Lung (tissue), 12 donors: Measurements from ENCODE around the gene SLC2A9. TPM values are rescaled to one million over a fixed set of nuclear protein-coding genes. Genes with fewer than 3 reads are reported as not detected.

ENCODE experiments used
- ATAC-seq: fragments of 200-7000 bp; cut with Tn5 transposase; one replicate; pipeline ENCODE4 v1.9.1; 2020; ENCODE audit warnings: moderate number of reproducible peaks; ENCODE audit not compliant: insufficient read depth, low FRiP score
- DNase-seq, 3 donors: peaks; one replicate each; pipeline ENCODE4 v3.0.0-alpha.2; 2013 to 2017
- H3K27ac ChIP-seq, 2 donors: one replicate each; pipeline ENCODE4 v1.5.1; 2013; ENCODE audit warnings: mild to moderate bottlenecking in 2 of 2, moderate library complexity in 2 of 2, control low read depth in 1 of 2, inconsistent platforms in 1 of 2, low read depth in 1 of 2, low read length in 1 of 2
- H3K27me3 ChIP-seq, 3 donors: one replicate each; pipeline ENCODE4 v1.5.1; 2013; ENCODE audit warnings: low read length in 2 of 3; ENCODE audit not compliant: control insufficient read depth in 3 of 3, insufficient read depth in 3 of 3
- H3K36me3 ChIP-seq, 4 donors: one replicate each; pipeline ENCODE4 v1.5.1; 2013; ENCODE audit warnings: low read length in 4 of 4, mild to moderate bottlenecking in 1 of 4, moderate library complexity in 1 of 4; ENCODE audit not compliant: control insufficient read depth in 4 of 4, insufficient read depth in 4 of 4
- H3K4me1 ChIP-seq, 5 donors: one replicate each; pipeline ENCODE4 v1.5.1; 2013; ENCODE audit warnings: low read length in 5 of 5, mild to moderate bottlenecking in 2 of 5, moderate library complexity in 1 of 5; ENCODE audit not compliant: control insufficient read depth in 5 of 5, insufficient read depth in 5 of 5
- H3K4me3 ChIP-seq: one replicate; pipeline ENCODE4 v1.5.1; 2013; ENCODE audit warnings: mild to moderate bottlenecking, control low read depth, moderate library complexity
- H3K9ac ChIP-seq, 2 donors: one replicate each; pipeline ENCODE4 v1.5.1; 2013; ENCODE audit warnings: low read length in 2 of 2, control low read depth in 1 of 2; ENCODE audit not compliant: insufficient read depth in 1 of 2
- H3K9me3 ChIP-seq, 4 donors: one replicate each; pipeline ENCODE4 v1.5.1; 2013; ENCODE audit warnings: low read length in 3 of 4, mild to moderate bottlenecking in 1 of 4, moderate library complexity in 1 of 4; ENCODE audit not compliant: control insufficient read depth in 4 of 4, insufficient read depth in 3 of 4
- WGBS, 2 donors: extraction: QIAGEN DNeasy Blood & Tissue Kit; methylation state at CpG; one replicate each; pipeline ENCODE4 v1.1.7; 2013; 5-methylcytosine and 5-hydroxymethylcytosine counted together
- polyA plus RNA-seq, 2 donors: library from polyadenylated mRNA; stranded (reverse); fragments of 200-250 nt; gene quantifications; one replicate each; pipeline ENCODE4 v1.2.1, GENCODE V29; 2013
- total RNA-seq, 2 donors: library from RNA; depleted of rRNA in 1 of 2; stranded (reverse); fragments of >200 nt in 1 of 2; gene quantifications; one replicate each; pipeline ENCODE4 v1.2.1, GENCODE V29; 2014 to 2021
- TF ChIP-seq, protein P1 (sequence below): IDR thresholded peaks from 2 replicates; pipeline ENCODE4 v1.5.1; 2012; ENCODE audit warnings: mild to moderate bottlenecking; ENCODE audit errors: control extremely low read depth, extremely low read depth
- donor health status: control.
- donor health status: control.
- donor health status: Bipolar disorder and iron deficiency.
- donor health status: healthy.
- donor health status: DM: yes; HTN: yes; CAD: no.

Gene SLC2A9
- total and polyA plus RNA-seq, 4 donors: 2.9 to 18.6 (median 7.6) TPM

DNA sequence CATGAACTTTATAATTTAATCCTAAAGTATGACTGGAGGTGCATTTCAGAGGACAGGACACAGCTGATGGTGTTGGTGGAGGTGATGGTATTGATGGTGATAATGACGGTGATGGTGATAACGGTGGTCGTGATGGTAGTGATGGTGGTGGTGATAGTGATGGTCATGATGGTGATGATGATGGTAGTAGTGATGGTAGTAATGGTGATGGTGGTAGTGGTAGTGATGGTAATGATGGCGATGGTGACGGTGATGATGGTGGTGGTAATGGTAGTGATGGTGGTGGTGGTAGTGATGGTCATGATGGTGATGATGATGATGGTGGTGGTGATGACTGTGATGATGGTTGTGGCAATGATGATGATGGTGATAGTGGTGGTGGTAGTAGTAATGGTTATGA, 40.4 kb downstream of the SLC2A9 start:
- 96 to 98% methylated on average over 5 of the region's 5 CpGs for WGBS, 2 donors
- Histone ChIP-seq H3K9ac (no peak overlapping the region), H3K27ac (no peak overlapping the region), H3K4me3 (no peak overlapping the region), H3K4me1 (peaks cover 0 to 2% (median 0%) of the 10 kb centered on the region in 5 donors), H3K36me3 (peaks cover 0 to 10% (median 0%) of the 10 kb centered on the region in 4 donors), H3K27me3 (no peaks in the 10 kb centered on the region), H3K9me3 (peaks cover 0 to 9% (median 0%) of the 10 kb centered on the region in 4 donors)
- TF ChIP-seq, protein P1, sequence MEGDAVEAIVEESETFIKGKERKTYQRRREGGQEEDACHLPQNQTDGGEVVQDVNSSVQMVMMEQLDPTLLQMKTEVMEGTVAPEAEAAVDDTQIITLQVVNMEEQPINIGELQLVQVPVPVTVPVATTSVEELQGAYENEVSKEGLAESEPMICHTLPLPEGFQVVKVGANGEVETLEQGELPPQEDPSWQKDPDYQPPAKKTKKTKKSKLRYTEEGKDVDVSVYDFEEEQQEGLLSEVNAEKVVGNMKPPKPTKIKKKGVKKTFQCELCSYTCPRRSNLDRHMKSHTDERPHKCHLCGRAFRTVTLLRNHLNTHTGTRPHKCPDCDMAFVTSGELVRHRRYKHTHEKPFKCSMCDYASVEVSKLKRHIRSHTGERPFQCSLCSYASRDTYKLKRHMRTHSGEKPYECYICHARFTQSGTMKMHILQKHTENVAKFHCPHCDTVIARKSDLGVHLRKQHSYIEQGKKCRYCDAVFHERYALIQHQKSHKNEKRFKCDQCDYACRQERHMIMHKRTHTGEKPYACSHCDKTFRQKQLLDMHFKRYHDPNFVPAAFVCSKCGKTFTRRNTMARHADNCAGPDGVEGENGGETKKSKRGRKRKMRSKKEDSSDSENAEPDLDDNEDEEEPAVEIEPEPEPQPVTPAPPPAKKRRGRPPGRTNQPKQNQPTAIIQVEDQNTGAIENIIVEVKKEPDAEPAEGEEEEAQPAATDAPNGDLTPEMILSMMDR: no peak
- DNase-seq (no peak), ATAC-seq (no peak)

DNA sequence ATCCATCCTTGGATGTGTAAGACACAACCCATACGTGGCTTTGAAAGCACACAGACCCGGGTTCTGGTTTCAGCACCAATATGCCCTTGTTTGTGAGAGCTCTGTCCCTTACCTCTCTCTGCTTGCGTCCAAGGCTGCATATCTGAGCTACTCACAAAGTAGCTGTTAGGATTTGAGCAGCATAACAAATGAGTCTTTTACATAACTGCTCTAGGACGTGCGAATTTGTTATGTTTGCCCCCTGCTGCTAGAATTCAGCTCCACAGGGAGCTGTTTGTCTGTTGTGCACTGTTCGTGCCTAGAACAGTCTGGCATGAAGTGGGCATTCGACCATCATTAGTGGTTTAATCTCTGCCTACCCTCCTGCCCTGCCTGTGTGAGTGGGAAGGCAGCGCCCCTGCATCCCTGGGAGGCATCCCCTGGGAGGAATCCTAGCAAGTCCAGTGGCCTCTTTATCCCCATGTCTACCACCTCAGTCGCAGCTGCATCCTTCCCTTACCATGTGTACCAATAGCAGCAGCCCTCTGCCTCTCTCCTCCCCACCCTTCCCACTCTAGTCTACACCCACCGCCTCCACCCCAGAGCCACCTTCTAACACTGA, 42.1 kb downstream of the SLC2A9 start:
- no peak overlapping the region for H3K27ac ChIP-seq
- DNase-seq (no peak), ATAC-seq (no peak)
- H3K4me3 ChIP-seq: no peak overlapping the region
- H3K4me1 ChIP-seq: peaks cover 0 to 2% (median 0%) of the 10 kb centered on the region in 5 donors
- no peak overlapping the region for H3K9ac ChIP-seq
- 69% methylated on average over 10 of the region's 10 CpGs for WGBS, 2 donors
- peaks cover 0 to 10% (median 0%) of the 10 kb centered on the region in 4 donors for H3K36me3 ChIP-seq
- TF ChIP-seq, protein P1: no peak
- peaks cover 0 to 6% (median 0%) of the 10 kb centered on the region in 4 donors for H3K9me3 ChIP-seq
- H3K27me3 ChIP-seq: no peaks in the 10 kb centered on the region

DNA sequence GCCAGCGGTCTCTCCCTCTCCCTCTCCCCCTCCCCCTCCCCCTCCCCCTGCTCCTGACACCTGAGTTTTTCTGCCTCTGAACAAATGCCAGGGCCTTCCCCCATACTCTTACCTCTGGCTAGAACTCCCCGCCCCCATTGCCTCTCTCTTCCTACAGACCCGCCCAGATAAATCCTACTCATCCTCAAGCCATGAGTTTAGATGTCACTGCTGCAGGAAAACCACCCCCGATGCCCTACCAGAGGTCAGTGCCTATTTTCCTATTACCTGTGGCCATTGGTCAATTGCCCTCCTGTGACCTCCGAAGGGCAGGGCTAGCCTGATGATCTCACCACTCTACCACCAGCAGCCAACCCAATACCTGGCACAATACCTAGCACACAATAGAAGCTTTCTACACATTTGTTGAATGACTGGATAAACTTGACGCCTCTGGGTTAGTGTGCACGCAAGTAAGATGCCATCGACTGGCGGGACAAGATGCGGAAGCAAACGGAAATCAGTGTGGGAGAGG, 43.7 kb downstream of the SLC2A9 start:
- H3K9me3 ChIP-seq: peaks cover 0 to 6% (median 0%) of the 10 kb centered on the region in 4 donors
- H3K4me1 ChIP-seq: peaks cover 0 to 2% (median 0%) of the 10 kb centered on the region in 5 donors
- DNase-seq: no peak
- TF ChIP-seq, protein P1: no peak
- H3K27me3 ChIP-seq: no peaks in the 10 kb centered on the region
- H3K4me3 ChIP-seq: no peak overlapping the region
- no peak overlapping the region for H3K9ac ChIP-seq
- ATAC-seq: no peak
- H3K27ac ChIP-seq: no peak overlapping the region
- peaks cover 0 to 7% (median 0%) of the 10 kb centered on the region in 4 donors for H3K36me3 ChIP-seq
- WGBS, 2 donors: 83 to 91% methylated on average over 11 of the region's 11 CpGs
